CD14-positive monocyte (primary cell): ENCODE results near the gene ZFP36L2. TPM values are rescaled to one million over a fixed set of nuclear protein-coding genes. Genes with fewer than 3 reads are reported as not detected.

Experiments used
- DNase-seq, 3 donors: peaks; one replicate each; pipeline ENCODE4 v3.0.0-alpha.2; 2011 to 2022
- H2AFZ ChIP-seq: 2 replicates; pipeline ENCODE4 v1.6.0; 2012; ENCODE audit warnings: mild to moderate bottlenecking, low read depth, low read length, inconsistent platforms; ENCODE audit not compliant: insufficient read depth, poor library complexity, severe bottlenecking
- H3K27ac ChIP-seq, 2 donors: 1 replicate in 1 of 2; 2 replicates in 1 of 2; pipeline ENCODE4 v1.5.1; 2012 to 2013; ENCODE audit warnings: low read length in 2 of 2, control low read depth in 1 of 2, inconsistent platforms in 1 of 2, low read depth in 1 of 2, mild to moderate bottlenecking in 1 of 2
- H3K27me3 ChIP-seq, 2 donors: one replicate each; pipeline versions ENCODE4 v1.6.0 to v1.6.1; 2011 to 2013; ENCODE audit warnings: low read length in 2 of 2; ENCODE audit not compliant: control insufficient read depth in 2 of 2, insufficient read depth in 2 of 2
- H3K36me3 ChIP-seq, 2 donors: replicated peaks in 1 of 2; 1 replicate in 1 of 2; 2 replicates in 1 of 2; pipeline versions ENCODE4 v1.5.1 to v1.6.1; 2012 to 2013; ENCODE audit warnings: low read length in 2 of 2, control low read depth in 1 of 2, inconsistent platforms in 1 of 2, mild to moderate bottlenecking in 1 of 2; ENCODE audit not compliant: insufficient read depth in 2 of 2, control insufficient read depth in 1 of 2
- H3K4me1 ChIP-seq, 2 donors: 1 replicate in 1 of 2; 2 replicates in 1 of 2; pipeline versions ENCODE4 v1.5.1 to v1.6.1; 2012 to 2013; ENCODE audit warnings: low read length in 2 of 2, control low read depth in 1 of 2, inconsistent platforms in 1 of 2, mild to moderate bottlenecking in 1 of 2, moderate library complexity in 1 of 2; ENCODE audit not compliant: insufficient read depth in 2 of 2, control insufficient read depth in 1 of 2
- H3K4me2 ChIP-seq: replicated peaks from 2 replicates; pipeline ENCODE3; 2012; ENCODE audit warnings: low read length, moderate library complexity, mild to moderate bottlenecking; ENCODE audit not compliant: poor library complexity, severe bottlenecking; ENCODE audit errors: extremely low read depth
- H3K4me3 ChIP-seq, 3 experiments: fragments of 200-600 bp in 1 of 3; sonication (generic) in 1 of 3; replicated peaks in 1 of 3; 1 replicate in 2 of 3; 2 replicates in 1 of 3; pipeline ENCODE4 v1.5.1; 2011 to 2013; ENCODE audit warnings: low read length in 3 of 3, mild to moderate bottlenecking in 3 of 3, control low read depth in 2 of 3, low read depth in 2 of 3, inconsistent platforms in 1 of 3, moderate library complexity in 1 of 3
- H3K79me2 ChIP-seq: 2 replicates; pipeline ENCODE4 v1.6.0; 2012; ENCODE audit warnings: mild to moderate bottlenecking, control low read depth, inconsistent platforms, low read length, moderate library complexity; ENCODE audit not compliant: insufficient read depth
- H3K9ac ChIP-seq: 2 replicates; pipeline ENCODE4 v1.6.0; 2017; ENCODE audit warnings: low read length, mild to moderate bottlenecking; ENCODE audit not compliant: insufficient read depth, poor library complexity, severe bottlenecking
- H3K9me3 ChIP-seq, 2 donors: replicated peaks in 1 of 2; 1 replicate in 1 of 2; 2 replicates in 1 of 2; pipeline versions ENCODE4 v1.5.1 to v1.6.1; 2012 to 2013; ENCODE audit warnings: low read length in 2 of 2, control low read depth in 1 of 2; ENCODE audit not compliant: control insufficient read depth in 1 of 2, insufficient read depth in 1 of 2
- H4K20me1 ChIP-seq: 2 replicates; pipeline ENCODE4 v1.6.0; 2012; ENCODE audit warnings: mild to moderate bottlenecking, low read length, control low read depth, moderate library complexity; ENCODE audit not compliant: insufficient read depth
- H3K27ac Mint-ChIP-seq, 7 donors: one replicate each; pipeline ENCODE4 v1.8.0; 2020; ENCODE audit warnings: mild to moderate bottlenecking in 7 of 7, mixed read lengths in 7 of 7, moderate library complexity in 6 of 7, inconsistent platforms in 2 of 7
- H3K27me3 Mint-ChIP-seq, 3 donors: one replicate each; pipeline ENCODE4 v1.8.0; 2021 to 2022; ENCODE audit warnings: low read depth in 3 of 3, mild to moderate bottlenecking in 3 of 3, mixed read lengths in 3 of 3, moderate library complexity in 3 of 3, inconsistent platforms in 1 of 3
- H3K36me3 Mint-ChIP-seq, 2 donors: one replicate each; pipeline ENCODE4 v1.8.0; 2020; ENCODE audit warnings: mixed read lengths in 2 of 2, inconsistent platforms in 1 of 2, mild to moderate bottlenecking in 1 of 2
- H3K4me1 Mint-ChIP-seq: one replicate; pipeline ENCODE4 v1.8.0; 2020; ENCODE audit warnings: mild to moderate bottlenecking, mixed read lengths
- H3K4me3 Mint-ChIP-seq, 2 donors: one replicate each; pipeline ENCODE4 v1.8.0; 2020; ENCODE audit warnings: mild to moderate bottlenecking in 2 of 2, mixed read lengths in 2 of 2, moderate library complexity in 1 of 2
- H3K9me3 Mint-ChIP-seq, 7 donors: one replicate each; pipeline ENCODE4 v1.8.0; 2020 to 2022; ENCODE audit warnings: mixed read lengths in 7 of 7, mild to moderate bottlenecking in 6 of 7, moderate library complexity in 6 of 7, inconsistent platforms in 2 of 7
- WGBS: methylation state at CpG from one replicate; pipeline ENCODE4 v1.1.5; 2013; ENCODE audit warnings: missing lambda C conversion rate; ENCODE audit not compliant: insufficient coverage; 5-methylcytosine and 5-hydroxymethylcytosine counted together
- intact Hi-C, 2 donors: fragments of 100-400 bp; cut with micrococcal nuclease; formaldehyde crosslinking; loops; one replicate each; pipeline versions ENCODE4 v1.15.0 to v1.15.1; 2023
- polyA plus RNA-seq, 3 donors: library from polyadenylated mRNA; depleted of rRNA in 1 of 3; unstranded in 2 of 3; stranded (reverse) in 1 of 3; fragments of 300-500 nt in 2 of 3; fragments of >200 nt in 1 of 3; fragmentation: Illumina TruSeq in 2 of 3; gene quantifications; 1 replicate in 2 of 3; 2 replicates in 1 of 3; pipeline ENCODE4 v1.2.3, GENCODE V29; 2012 to 2021
- TF ChIP-seq, protein P1 (sequence below): fragments of 200-600 bp; IDR thresholded peaks from one replicate; pipeline ENCODE4 v1.8.0; 2022; ENCODE audit warnings: antibody characterized with exemption, mild to moderate bottlenecking

ZFP36L2 gene
- polyA plus RNA-seq, 3 donors = 84.4 to 150 (median 88.3) TPM

DNA sequence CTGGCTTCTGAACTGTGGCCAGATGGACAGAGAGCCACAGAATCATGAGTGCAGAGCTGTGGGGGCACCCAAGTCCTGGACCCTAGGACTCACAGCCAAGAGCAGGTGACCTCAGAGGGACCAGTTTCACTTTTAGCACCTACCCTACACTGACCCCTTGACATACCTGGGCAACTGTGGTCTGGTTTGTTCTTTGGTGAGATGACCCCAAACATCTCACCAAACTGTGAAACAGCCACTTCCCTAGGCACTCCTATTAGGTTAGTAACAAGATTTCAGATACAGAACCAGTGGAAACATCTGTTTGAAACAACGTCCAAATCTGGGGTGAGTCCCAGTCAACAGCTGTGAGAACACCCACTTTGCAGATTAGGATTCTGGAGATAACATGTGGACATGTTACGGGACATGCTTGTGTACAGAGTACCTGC lies 1.9 kb upstream of the ZFP36L2 start:
- H3K4me3 ChIP-seq = peak overlapping the region; percentile 52 to 99 (median 75)
- peak overlapping the region; percentile 86 for H3K9ac ChIP-seq
- WGBS = 0% methylated on average over 1 of the region's 2 CpGs
- H3K79me2 ChIP-seq = peaks cover 70% of the 10 kb centered on the region
- Mint-ChIP-seq H3K27me3 (peaks cover 0 to 7% (median 0%) of the 10 kb centered on the region in 3 donors), H3K36me3 (peaks cover 16 to 31% of the 10 kb centered on the region in 2 donors), H3K27ac (peak overlapping the region; percentile 94 to 98 (median 95)), H3K9me3 (peaks cover 0 to 9% (median 2%) of the 10 kb centered on the region in 7 donors), H3K4me1 (peaks cover 52% of the 10 kb centered on the region), H3K4me3 (peak overlapping the region; percentile 87 to 92)
- H4K20me1 ChIP-seq = peaks cover 30% of the 10 kb centered on the region
- peaks cover 19 to 35% of the 10 kb centered on the region in 2 donors for H3K36me3 ChIP-seq
- H3K4me1 ChIP-seq = peaks cover 49 to 67% of the 10 kb centered on the region in 2 donors
- DNase-seq = no peak
- peak overlapping the region; percentile 90 for H3K4me2 ChIP-seq
- H3K27ac ChIP-seq = peak overlapping the region; percentile 88 to 92
- H2AFZ ChIP-seq = no peak overlapping the region
- TF ChIP-seq, protein P1, sequence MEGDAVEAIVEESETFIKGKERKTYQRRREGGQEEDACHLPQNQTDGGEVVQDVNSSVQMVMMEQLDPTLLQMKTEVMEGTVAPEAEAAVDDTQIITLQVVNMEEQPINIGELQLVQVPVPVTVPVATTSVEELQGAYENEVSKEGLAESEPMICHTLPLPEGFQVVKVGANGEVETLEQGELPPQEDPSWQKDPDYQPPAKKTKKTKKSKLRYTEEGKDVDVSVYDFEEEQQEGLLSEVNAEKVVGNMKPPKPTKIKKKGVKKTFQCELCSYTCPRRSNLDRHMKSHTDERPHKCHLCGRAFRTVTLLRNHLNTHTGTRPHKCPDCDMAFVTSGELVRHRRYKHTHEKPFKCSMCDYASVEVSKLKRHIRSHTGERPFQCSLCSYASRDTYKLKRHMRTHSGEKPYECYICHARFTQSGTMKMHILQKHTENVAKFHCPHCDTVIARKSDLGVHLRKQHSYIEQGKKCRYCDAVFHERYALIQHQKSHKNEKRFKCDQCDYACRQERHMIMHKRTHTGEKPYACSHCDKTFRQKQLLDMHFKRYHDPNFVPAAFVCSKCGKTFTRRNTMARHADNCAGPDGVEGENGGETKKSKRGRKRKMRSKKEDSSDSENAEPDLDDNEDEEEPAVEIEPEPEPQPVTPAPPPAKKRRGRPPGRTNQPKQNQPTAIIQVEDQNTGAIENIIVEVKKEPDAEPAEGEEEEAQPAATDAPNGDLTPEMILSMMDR = no peak
- intact Hi-C loops = loop anchor here (2.0 to 10.0 kb wide), 8 partner anchors 71 to 404 kb away; no protein-coding TSS in a partner anchor
- H3K9me3 ChIP-seq = no peaks in the 10 kb centered on the region
- H3K27me3 ChIP-seq = no peaks in the 10 kb centered on the region

DNA sequence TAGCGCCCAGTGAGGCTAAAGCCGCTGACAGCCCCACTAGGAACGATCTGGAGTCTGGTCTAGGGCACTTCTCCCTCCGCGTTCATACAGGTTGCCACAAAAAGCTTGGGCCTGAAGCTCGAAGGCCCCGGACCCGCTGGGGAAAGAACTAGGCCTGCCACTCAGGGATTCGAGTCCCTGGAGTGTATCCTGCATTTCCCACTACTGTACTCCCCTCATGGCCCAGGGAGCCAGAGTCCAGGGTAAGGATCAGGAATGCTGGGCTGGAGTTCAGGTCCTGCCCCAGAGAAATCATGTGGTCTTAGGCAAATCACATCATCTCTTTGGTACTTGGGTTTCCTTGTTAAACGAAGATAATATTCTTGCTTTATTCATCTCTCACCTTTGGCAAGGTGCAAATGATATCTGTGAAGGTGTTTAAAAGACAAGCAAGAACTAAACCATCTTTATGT lies 1.4 kb upstream of the ZFP36L2 start:
- peaks cover 24 to 40% of the 10 kb centered on the region in 2 donors for H3K36me3 ChIP-seq
- peak overlapping the region; percentile 88 to 92 for H3K27ac ChIP-seq
- Mint-ChIP-seq H3K4me3 (peak overlapping the region; percentile 87 to 92), H3K27me3 (peaks cover 0 to 7% (median 0%) of the 10 kb centered on the region in 3 donors), H3K27ac (peak overlapping the region; percentile 94 to 98 (median 95)), H3K9me3 (peaks cover 0 to 9% (median 0%) of the 10 kb centered on the region in 7 donors), H3K36me3 (peaks cover 17 to 33% of the 10 kb centered on the region in 2 donors), H3K4me1 (peaks cover 48% of the 10 kb centered on the region)
- TF ChIP-seq, protein P1 = no peak
- H2AFZ ChIP-seq = peak overlapping the region; percentile 51
- H3K9me3 ChIP-seq = no peaks in the 10 kb centered on the region
- intact Hi-C loops = loop anchor here (1.0 to 10.0 kb wide), 10 partner anchors 59 to 403 kb away; no protein-coding TSS in a partner anchor
- H3K4me1 ChIP-seq = peaks cover 45 to 64% of the 10 kb centered on the region in 2 donors
- peak overlapping the region; percentile 86 for H3K9ac ChIP-seq
- WGBS = 1% methylated on average over 9 of the region's 10 CpGs
- H3K4me3 ChIP-seq = peak overlapping the region; percentile 52 to 99 (median 75)
- peak in 2 of 3 donors; percentile 72 to 76 for DNase-seq
- no peaks in the 10 kb centered on the region for H3K27me3 ChIP-seq
- H4K20me1 ChIP-seq = peaks cover 35% of the 10 kb centered on the region
- H3K79me2 ChIP-seq = peaks cover 73% of the 10 kb centered on the region
- H3K4me2 ChIP-seq = peak overlapping the region; percentile 90
